GM12874 (cell line): Measurements from ENCODE around the gene CBLB.

Experiments used
- CTCF ChIP-seq: IDR thresholded peaks from 2 replicates; pipeline ENCODE4 v1.5.1; 2011; ENCODE audit warnings: low read depth, mild to moderate bottlenecking, control low read depth, low read length, moderate library complexity; ENCODE audit not compliant: insufficient read depth

Gene CBLB

GRCh38 chr3:105837143-105837740 lies 31.6 kb downstream of the CBLB start:
- no peak for TF ChIP-seq CTCF

GRCh38 chr3:105836533-105836932 lies 32.3 kb downstream of the CBLB start:
- no peak for TF ChIP-seq CTCF

- TF ChIP-seq CTCF: no peak
Observed at GRCh38 chr3:105835606-105836005, 33.2 kb downstream of the CBLB start.

- no peak for TF ChIP-seq CTCF
Observed at GRCh38 chr3:105834768-105835167, 34.0 kb downstream of the CBLB start.

- TF ChIP-seq CTCF: no peak
Observed at GRCh38 chr3:105832644-105833043, 36.2 kb downstream of the CBLB start.

GRCh38 chr3:105830836-105831235 lies 38.0 kb downstream of the CBLB start:
- no peak for TF ChIP-seq CTCF

- TF ChIP-seq CTCF: no peak
Observed at GRCh38 chr3:105829871-105830622, 38.8 kb downstream of the CBLB start.
